RWPE2 (cell line): ENCODE measurements around the gene SRP9.
"Not testable (repeated sequence)": the region's sequence is repeated elsewhere in the genome, so short reads cannot be mapped to it uniquely, and the experiment has no call there.

ENCODE experiments used
- ATAC-seq: fragments of 200-7000 bp; cut with Tn5 transposase; 3 replicates; pipeline ENCODE4 v1.9.1; 2021; ENCODE audit warnings: low read depth
- DNase-seq: peaks from one replicate; pipeline ENCODE4 v3.0.0-alpha.2; 2020; ENCODE audit warnings: low spot score
- H3K27ac ChIP-seq: fragments of 450-650 bp; 2 replicates; pipeline ENCODE4 v1.5.1; 2017; ENCODE audit warnings: mild to moderate bottlenecking; ENCODE audit not compliant: poor library complexity, severe bottlenecking
- H3K27me3 ChIP-seq: fragments of 250-450 bp; sonication (Bioruptor Pico); 2 replicates; pipeline ENCODE4 v1.5.1; 2021; ENCODE audit warnings: mild to moderate bottlenecking, moderate library complexity; ENCODE audit not compliant: insufficient read depth, poor library complexity, severe bottlenecking
- H3K36me3 ChIP-seq: fragments of 250-450 bp; sonication (Bioruptor Pico); 2 replicates; pipeline ENCODE4 v1.5.1; 2020; ENCODE audit warnings: low read depth, mild to moderate bottlenecking, moderate library complexity
- H3K4me1 ChIP-seq: fragments of 250-450 bp; sonication (Bioruptor Pico); 2 replicates; pipeline ENCODE4 v1.5.1; 2021; ENCODE audit warnings: mild to moderate bottlenecking, moderate library complexity; ENCODE audit not compliant: insufficient read depth, poor library complexity, severe bottlenecking
- H3K4me3 ChIP-seq: fragments of 250-450 bp; sonication (Bioruptor Pico); 2 replicates; pipeline ENCODE4 v1.5.1; 2021; ENCODE audit warnings: mild to moderate bottlenecking, moderate library complexity; ENCODE audit not compliant: severe bottlenecking
- H3K9me3 ChIP-seq: fragments of 250-450 bp; sonication (Bioruptor Pico); 2 replicates; pipeline ENCODE4 v1.5.1; 2021; ENCODE audit warnings: mild to moderate bottlenecking, moderate library complexity; ENCODE audit not compliant: severe bottlenecking
- CTCF ChIP-seq: fragments of 450-650 bp; IDR thresholded peaks from one replicate; pipeline ENCODE4 v1.5.1; 2017; ENCODE audit warnings: mild to moderate bottlenecking, moderate library complexity; ENCODE audit not compliant: poor library complexity, severe bottlenecking

The SRP9 gene

DNA sequence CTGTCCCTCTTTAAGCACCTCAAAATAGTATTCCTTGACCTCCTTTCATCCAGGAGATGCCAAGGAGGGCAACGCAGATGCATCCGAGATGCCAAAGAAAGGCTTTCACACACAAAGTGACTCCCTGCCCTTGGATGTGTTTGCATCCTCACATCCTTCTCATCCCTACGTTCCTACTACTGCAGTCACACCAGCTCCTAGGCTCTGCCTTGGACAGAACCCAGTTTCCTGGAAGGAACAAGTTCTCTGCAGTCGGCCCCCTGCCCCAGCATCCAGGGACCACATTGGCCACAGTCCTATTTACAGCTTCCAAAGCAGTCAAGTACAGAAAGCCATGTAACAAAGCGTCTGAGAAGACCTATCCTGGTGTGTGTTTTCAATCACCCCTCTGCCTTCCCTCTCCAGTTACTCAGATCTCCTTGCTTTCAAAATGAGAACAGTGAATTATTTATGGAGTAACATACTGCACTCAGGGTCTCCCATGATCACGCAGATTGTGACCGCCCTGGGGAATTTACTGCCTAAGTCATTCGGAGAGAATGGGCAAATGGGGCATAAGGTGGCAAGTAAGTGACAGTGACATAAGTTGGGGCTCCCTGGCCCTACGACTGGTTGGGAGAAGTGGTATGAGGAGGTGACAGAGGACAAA is 21.8 kb upstream of the SRP9 start:
- no peaks in the 10 kb centered on the region for H3K36me3 ChIP-seq
- H3K27me3 ChIP-seq = no peaks in the 10 kb centered on the region
- no peaks in the 10 kb centered on the region for H3K9me3 ChIP-seq
- H3K4me1 ChIP-seq = no peaks in the 10 kb centered on the region
- TF ChIP-seq CTCF = no peak
- DNase-seq = no peak
- no peak for ATAC-seq
- no peak overlapping the region for H3K4me3 ChIP-seq
- H3K27ac ChIP-seq = no peak overlapping the region

DNA sequence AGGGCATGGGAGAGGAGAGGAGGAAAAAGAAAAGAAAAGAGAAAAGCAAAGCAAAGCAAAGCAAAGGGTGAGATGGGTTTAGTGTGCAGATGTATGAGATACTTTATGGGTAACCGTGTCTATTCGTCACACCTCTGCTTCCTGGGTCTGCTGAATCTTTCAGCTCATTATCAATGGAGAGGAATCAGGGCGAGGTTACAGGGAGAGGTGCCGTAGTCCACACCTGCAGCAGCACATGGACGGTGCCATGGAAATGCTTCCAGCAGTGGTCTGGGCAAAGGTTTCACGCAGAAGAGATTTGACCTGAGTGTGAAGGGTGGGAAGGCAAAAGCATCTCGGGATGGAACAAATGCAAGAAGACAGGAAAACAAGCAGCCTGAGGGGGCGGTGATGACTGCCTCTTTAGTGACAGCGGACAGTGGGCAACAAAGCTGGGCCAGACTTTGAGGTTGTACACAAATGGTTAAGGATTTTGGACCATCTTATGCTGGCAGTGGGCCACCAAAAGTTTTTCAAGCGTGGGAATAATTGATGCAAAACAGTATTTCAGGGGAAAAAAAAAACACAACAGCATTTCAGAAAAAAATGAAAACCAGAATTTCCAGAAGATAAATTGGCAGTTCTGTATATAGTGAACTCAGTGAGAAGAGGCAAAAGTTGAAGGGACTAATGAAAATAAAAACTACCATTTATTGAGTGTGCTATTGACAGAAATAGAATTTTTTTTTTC is 19.5 kb upstream of the SRP9 start:
- H3K36me3 ChIP-seq = no peaks in the 10 kb centered on the region
- no peak for DNase-seq
- no peaks in the 10 kb centered on the region for H3K4me1 ChIP-seq
- H3K4me3 ChIP-seq = no peak overlapping the region
- H3K27me3 ChIP-seq = no peaks in the 10 kb centered on the region
- no peaks in the 10 kb centered on the region for H3K9me3 ChIP-seq
- H3K27ac ChIP-seq = no peak overlapping the region
- ATAC-seq = no peak
- no peak for TF ChIP-seq CTCF

DNA sequence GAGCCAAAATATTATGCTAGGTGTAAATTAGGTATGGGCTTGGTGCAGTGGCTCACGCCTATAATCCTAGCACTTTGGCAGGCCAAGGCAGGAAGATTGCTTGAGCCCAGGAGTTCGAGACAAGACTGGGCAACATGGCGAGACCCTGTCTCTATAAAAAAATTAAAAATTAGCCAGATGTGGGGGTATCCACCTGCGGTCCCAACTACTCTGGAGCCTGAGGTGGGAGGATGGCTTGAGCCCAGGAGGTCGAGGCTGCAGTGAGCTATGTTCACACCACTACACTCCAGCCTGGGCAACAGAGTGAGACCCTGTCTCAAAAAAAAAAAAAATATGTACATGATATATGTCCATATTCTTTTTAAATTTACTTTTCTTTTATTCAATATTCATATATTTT is 17.7 kb upstream of the SRP9 start:
- not testable (repeated sequence) for ATAC-seq, H3K27ac ChIP-seq, H3K36me3 ChIP-seq, H3K27me3 ChIP-seq, DNase-seq, H3K4me3 ChIP-seq, H3K4me1 ChIP-seq, H3K9me3 ChIP-seq

DNA sequence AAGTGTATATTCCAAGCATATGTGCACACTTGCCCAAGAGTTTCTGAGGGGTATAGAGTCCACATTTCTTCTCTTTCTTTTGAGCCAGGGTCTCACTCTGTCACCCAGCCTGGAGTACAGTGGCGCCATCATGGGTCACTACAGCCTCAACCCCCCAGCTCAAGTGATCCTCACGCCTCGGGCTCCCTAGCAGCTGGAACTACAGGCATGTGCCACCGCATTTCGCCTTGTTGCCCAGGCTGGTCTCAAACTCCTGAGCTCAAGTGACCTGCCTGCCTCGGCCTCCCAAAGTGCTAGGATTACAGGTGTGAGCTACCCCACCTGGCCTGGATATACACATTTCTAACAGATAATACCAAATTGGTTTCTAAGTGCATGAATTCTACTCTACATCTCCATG is 17.1 kb upstream of the SRP9 start:
- no peak overlapping the region for H3K4me3 ChIP-seq
- H3K27me3 ChIP-seq = no peaks in the 10 kb centered on the region
- no peaks in the 10 kb centered on the region for H3K36me3 ChIP-seq
- H3K27ac ChIP-seq = no peak overlapping the region
- no peaks in the 10 kb centered on the region for H3K9me3 ChIP-seq
- TF ChIP-seq CTCF = no peak
- DNase-seq (no peak), ATAC-seq (no peak)
- no peaks in the 10 kb centered on the region for H3K4me1 ChIP-seq

GRCh38 chr1:225761395-225761794 is 16.2 kb upstream of the SRP9 start:
- not testable (repeated sequence) for H3K27me3 ChIP-seq, H3K36me3 ChIP-seq, H3K27ac ChIP-seq, H3K9me3 ChIP-seq, H3K4me3 ChIP-seq, ATAC-seq, DNase-seq, H3K4me1 ChIP-seq

DNA sequence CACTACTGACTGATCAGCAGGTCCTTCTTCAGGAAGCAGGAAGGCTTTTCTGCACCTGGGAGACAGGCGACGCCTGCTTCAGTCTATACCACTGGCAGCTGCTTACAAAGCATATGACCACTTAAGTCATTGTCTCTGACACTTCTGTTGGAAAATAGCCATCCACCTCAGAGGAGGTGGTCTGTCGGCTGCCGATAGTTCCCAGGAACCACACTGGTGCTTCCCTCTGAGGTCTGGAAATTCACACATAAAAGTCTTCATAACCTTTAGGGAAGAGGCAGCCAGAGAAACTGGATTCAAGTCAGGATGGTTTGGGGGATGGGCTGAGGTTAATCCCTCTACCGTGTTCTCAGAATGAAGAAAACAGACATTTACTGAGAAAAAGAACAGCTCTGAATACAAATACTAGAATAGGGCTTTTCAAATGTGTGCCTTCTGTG is 15.6 kb upstream of the SRP9 start:
- peak overlapping the region; percentile 13 for H3K27ac ChIP-seq
- no peaks in the 10 kb centered on the region for H3K4me1 ChIP-seq
- DNase-seq = no peak
- no peaks in the 10 kb centered on the region for H3K36me3 ChIP-seq
- no peaks in the 10 kb centered on the region for H3K27me3 ChIP-seq
- H3K9me3 ChIP-seq = no peaks in the 10 kb centered on the region
- no peak for ATAC-seq
- no peak overlapping the region for H3K4me3 ChIP-seq
- TF ChIP-seq CTCF = no peak
